ENCODE results near the gene FAM20C.

FAM20C gene

DNA sequence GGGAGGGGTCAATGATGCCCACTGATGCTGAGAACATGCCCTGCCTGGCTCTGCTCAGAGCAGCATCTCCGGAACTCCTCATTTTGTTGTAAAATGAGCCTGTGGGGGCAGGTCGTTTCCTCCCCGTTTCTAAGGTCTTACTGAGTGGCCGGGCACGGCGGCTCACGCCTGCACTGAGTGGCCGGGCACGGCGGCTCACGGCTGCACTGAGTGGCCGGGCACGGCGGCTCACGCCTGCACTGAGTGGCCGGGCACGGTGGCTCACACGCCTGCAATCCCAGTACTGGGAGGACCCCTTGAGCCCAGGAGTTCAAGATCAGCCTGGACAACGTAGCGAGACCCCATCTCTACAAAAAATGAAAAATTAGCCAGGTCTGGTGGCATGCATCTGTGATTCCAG, 58.6 kb downstream of the FAM20C start:
- no peaks in the 10 kb centered on the region for H3K9me3 ChIP-seq (ENCODE audit: control insufficient read depth in 5 of 5, low read length in 5 of 5)
- no peak overlapping the region for H3K27ac ChIP-seq (ENCODE audit: low read depth, low read length)
- peaks cover 0 to 94% (median 64%) of the 10 kb centered on the region in 5 donors for H3K36me3 ChIP-seq (ENCODE audit: control insufficient read depth in 5 of 5, insufficient read depth in 5 of 5, low read length in 5 of 5)
- H3K27me3 ChIP-seq (ENCODE audit: control insufficient read depth in 5 of 5, insufficient read depth in 4 of 5, low read length in 5 of 5) = no peaks in the 10 kb centered on the region
- H3K9ac ChIP-seq (ENCODE audit: low read length in 5 of 5) = no peak overlapping the region
- H3K4me3 ChIP-seq (ENCODE audit: low read depth in 1 of 5, low read length in 5 of 5) = no peak overlapping the region
- H3K4me1 ChIP-seq (ENCODE audit: control insufficient read depth in 5 of 5, insufficient read depth in 5 of 5, low read length in 5 of 5) = no peaks in the 10 kb centered on the region

DNA sequence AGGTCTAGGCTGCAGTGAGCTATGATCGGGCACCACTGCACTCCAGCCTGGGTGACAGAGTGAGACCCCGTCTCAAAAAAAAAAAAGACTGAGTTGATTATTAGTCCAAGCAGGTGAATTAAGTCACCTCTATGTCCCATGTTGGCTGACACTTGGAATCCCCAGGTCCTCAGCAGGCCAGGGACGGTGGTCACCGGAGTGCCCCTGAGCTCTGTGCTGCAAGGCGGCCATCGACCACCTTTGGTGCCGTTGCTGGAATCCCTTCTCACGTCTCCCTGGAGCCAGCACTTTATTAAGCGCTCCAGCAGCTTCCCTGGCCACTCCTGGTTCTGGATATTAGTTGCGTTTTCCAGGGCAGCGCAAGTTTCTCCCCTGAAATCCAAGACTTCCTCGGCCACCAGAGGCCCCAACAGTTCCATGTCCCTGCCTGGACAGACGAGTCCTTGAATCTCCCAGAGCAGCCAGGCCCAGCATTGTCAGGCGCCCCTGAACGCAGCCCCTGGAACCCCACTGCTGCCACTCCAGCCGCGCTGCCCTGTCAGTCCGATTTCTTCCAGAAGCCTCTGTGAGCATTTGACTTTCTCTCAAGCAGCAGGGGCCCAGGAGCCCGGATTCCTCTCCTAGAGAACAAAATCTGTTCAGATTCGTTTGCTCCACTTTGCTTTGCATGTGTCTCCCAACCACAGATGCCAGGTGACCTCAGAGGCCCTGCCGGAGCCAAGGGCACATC, 59.2 kb downstream of the FAM20C start:
- no peaks in the 10 kb centered on the region for H3K4me1 ChIP-seq (ENCODE audit: control insufficient read depth in 5 of 5, insufficient read depth in 5 of 5, low read length in 5 of 5)
- H3K9me3 ChIP-seq (ENCODE audit: control insufficient read depth in 5 of 5, low read length in 5 of 5) = no peaks in the 10 kb centered on the region
- H3K27me3 ChIP-seq (ENCODE audit: control insufficient read depth in 5 of 5, insufficient read depth in 4 of 5, low read length in 5 of 5) = no peaks in the 10 kb centered on the region
- H3K36me3 ChIP-seq (ENCODE audit: control insufficient read depth in 5 of 5, insufficient read depth in 5 of 5, low read length in 5 of 5) = peaks cover 0 to 94% (median 66%) of the 10 kb centered on the region in 5 donors
- no peak overlapping the region for H3K9ac ChIP-seq (ENCODE audit: low read length in 5 of 5)
- no peak overlapping the region for H3K27ac ChIP-seq (ENCODE audit: low read depth, low read length)
- no peak overlapping the region for H3K4me3 ChIP-seq (ENCODE audit: low read depth in 1 of 5, low read length in 5 of 5)

DNA sequence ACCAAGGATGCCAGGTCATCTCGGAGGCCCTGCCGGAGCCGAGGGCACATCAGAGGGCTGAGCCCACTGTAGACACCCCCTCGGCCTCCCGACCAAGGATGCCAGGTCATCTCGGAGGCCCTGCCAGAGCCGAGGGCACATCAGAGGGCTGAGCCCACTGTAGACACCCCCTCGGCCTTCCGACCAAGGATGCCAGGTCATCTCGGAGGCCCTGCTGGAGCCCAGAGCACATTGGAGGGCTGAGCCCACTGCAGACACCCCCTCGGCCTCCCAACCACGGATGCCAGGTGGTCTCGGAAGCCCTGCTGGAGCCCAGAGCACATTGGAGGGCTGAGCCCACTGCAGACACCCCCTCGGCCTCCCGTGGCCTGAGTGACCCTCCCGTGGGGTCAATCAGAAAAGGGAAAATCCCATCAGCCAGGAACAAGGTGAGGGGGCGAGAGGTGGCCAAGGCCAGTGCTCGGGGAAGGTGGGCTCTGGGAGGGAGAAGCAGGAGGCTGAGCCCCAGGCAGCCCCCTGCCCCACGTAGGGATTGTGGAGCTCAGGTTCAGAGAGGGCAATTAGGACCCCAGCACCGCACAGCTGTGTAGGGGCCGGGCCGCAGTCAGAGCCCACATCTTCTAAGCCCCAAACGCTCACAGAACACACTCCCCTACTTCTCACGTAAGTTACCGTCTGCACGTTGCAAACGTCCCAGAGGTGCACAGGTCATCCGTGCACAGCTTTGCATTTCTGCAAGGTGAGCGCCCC, 60.0 kb downstream of the FAM20C start:
- Histone ChIP-seq H3K36me3 (ENCODE audit: control insufficient read depth in 5 of 5, insufficient read depth in 5 of 5, low read length in 5 of 5) (peaks cover 0 to 94% (median 65%) of the 10 kb centered on the region in 5 donors), H3K9ac (ENCODE audit: low read length in 5 of 5) (no peak overlapping the region), H3K27me3 (ENCODE audit: control insufficient read depth in 5 of 5, insufficient read depth in 4 of 5, low read length in 5 of 5) (no peaks in the 10 kb centered on the region), H3K4me3 (ENCODE audit: low read depth in 1 of 5, low read length in 5 of 5) (no peak overlapping the region), H3K27ac (ENCODE audit: low read depth, low read length) (no peak overlapping the region), H3K4me1 (ENCODE audit: control insufficient read depth in 5 of 5, insufficient read depth in 5 of 5, low read length in 5 of 5) (no peaks in the 10 kb centered on the region), H3K9me3 (ENCODE audit: control insufficient read depth in 5 of 5, low read length in 5 of 5) (no peaks in the 10 kb centered on the region)

DNA sequence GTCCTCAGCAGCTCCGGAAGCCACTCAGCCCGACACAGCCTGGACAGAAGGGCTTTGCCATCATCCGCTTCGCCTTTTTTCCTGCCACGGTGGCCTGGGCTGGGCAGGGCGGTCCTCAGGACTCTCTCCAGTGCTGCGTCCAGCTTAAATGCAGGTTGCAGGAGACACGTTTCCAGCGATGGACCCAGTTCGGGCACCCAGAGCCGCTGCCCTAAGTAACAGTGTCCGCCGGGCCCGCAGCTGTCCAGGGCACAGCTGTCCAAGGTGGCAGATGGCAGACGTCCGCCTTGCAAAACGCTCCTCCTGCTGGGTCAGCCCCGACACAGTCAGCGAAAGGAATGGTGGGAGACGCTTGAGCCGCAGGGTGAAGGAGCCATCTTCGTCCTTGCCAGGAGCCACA, 60.6 kb downstream of the FAM20C start:
- Histone ChIP-seq H3K4me3 (ENCODE audit: low read depth in 1 of 5, low read length in 5 of 5) (no peak overlapping the region), H3K27ac (ENCODE audit: low read depth, low read length) (no peak overlapping the region), H3K27me3 (ENCODE audit: control insufficient read depth in 5 of 5, insufficient read depth in 4 of 5, low read length in 5 of 5) (no peaks in the 10 kb centered on the region), H3K9me3 (ENCODE audit: control insufficient read depth in 5 of 5, low read length in 5 of 5) (no peaks in the 10 kb centered on the region), H3K9ac (ENCODE audit: low read length in 5 of 5) (no peak overlapping the region), H3K4me1 (ENCODE audit: control insufficient read depth in 5 of 5, insufficient read depth in 5 of 5, low read length in 5 of 5) (no peaks in the 10 kb centered on the region), H3K36me3 (ENCODE audit: control insufficient read depth in 5 of 5, insufficient read depth in 5 of 5, low read length in 5 of 5) (peaks cover 0 to 94% (median 65%) of the 10 kb centered on the region in 5 donors)

DNA sequence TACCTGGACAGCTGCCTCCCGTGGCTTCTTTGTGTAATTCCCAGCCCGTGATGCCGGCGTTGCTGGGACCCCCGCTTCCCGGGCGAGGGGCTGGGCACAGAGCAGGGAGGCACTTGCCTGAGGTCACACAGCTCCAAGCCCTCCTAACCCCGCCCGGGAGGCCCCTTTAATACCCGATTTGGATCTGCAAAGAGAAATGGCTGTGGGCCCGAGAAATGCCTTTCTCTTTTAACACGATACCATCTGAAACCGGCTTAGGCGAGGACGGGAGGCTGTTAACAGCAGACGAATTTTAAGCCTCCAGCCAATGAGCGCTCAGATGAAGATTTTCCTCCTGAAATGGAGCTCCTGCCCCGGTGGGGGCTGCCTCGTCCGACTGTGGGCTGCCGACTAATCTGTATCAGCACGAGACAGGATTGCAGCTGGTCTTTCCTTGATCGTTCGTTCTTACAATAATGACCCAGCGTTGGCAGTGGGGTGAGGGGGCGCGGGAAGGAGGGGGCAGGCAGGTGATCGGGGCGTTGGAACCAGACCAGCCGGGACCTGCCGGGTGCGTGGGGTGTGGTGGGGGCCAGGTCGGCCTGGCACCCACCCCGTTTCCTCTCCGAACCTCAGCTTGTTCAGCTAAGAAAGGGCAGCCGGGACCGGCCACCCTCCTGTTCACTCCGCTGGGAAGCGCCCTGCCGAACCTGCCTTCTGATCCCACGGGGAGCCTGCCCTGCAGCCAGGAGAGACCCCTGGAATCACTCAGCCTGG, 61.4 kb downstream of the FAM20C start:
- H3K9me3 ChIP-seq (ENCODE audit: control insufficient read depth in 5 of 5, low read length in 5 of 5) = no peaks in the 10 kb centered on the region
- H3K4me1 ChIP-seq (ENCODE audit: control insufficient read depth in 5 of 5, insufficient read depth in 5 of 5, low read length in 5 of 5) = no peaks in the 10 kb centered on the region
- no peaks in the 10 kb centered on the region for H3K27me3 ChIP-seq (ENCODE audit: control insufficient read depth in 5 of 5, insufficient read depth in 4 of 5, low read length in 5 of 5)
- H3K9ac ChIP-seq (ENCODE audit: low read length in 5 of 5) = no peak overlapping the region
- no peak overlapping the region for H3K4me3 ChIP-seq (ENCODE audit: low read depth in 1 of 5, low read length in 5 of 5)
- peaks cover 0 to 93% (median 65%) of the 10 kb centered on the region in 5 donors for H3K36me3 ChIP-seq (ENCODE audit: control insufficient read depth in 5 of 5, insufficient read depth in 5 of 5, low read length in 5 of 5)
- no peak overlapping the region for H3K27ac ChIP-seq (ENCODE audit: low read depth, low read length)

DNA sequence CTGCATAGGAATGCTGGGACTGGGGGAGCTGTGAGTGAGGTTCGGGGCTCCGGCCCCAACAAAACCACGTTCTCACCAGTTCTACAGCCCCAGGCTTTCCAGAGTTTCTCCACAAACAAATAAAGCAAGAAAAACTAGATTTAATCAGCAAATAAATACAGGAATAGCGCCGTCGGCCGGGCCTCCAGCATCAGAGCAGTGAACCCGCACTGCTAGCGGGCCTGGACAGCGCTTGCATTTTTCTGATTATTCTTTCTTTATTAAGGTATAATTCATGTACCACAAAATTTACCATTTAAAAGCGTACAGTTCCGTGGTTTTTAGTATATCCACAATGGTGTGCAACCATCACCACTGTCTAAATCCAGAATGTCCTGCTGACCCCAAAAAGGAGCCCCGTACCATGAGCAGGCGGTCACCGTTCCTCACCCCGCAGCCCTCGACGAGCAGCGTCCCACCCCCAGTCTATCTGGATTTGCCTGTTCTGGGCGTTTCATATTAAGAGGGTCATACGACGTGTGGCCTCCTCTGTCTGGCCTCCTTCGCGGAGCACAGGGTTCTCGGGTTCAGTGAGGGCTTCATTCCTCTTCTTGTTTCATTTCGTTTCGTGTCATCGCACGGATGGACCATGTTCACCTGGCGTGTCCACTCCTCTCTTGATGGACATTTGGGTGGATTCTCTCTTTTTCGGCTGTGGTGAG, 62.1 kb downstream of the FAM20C start:
- no peak overlapping the region for H3K27ac ChIP-seq (ENCODE audit: low read depth, low read length)
- no peak overlapping the region for H3K4me3 ChIP-seq (ENCODE audit: low read depth in 1 of 5, low read length in 5 of 5)
- H3K9ac ChIP-seq (ENCODE audit: low read length in 5 of 5) = no peak overlapping the region
- H3K27me3 ChIP-seq (ENCODE audit: control insufficient read depth in 5 of 5, insufficient read depth in 4 of 5, low read length in 5 of 5) = no peaks in the 10 kb centered on the region
- peaks cover 0 to 93% (median 66%) of the 10 kb centered on the region in 5 donors for H3K36me3 ChIP-seq (ENCODE audit: control insufficient read depth in 5 of 5, insufficient read depth in 5 of 5, low read length in 5 of 5)
- H3K9me3 ChIP-seq (ENCODE audit: control insufficient read depth in 5 of 5, low read length in 5 of 5) = no peaks in the 10 kb centered on the region
- no peaks in the 10 kb centered on the region for H3K4me1 ChIP-seq (ENCODE audit: control insufficient read depth in 5 of 5, insufficient read depth in 5 of 5, low read length in 5 of 5)

DNA sequence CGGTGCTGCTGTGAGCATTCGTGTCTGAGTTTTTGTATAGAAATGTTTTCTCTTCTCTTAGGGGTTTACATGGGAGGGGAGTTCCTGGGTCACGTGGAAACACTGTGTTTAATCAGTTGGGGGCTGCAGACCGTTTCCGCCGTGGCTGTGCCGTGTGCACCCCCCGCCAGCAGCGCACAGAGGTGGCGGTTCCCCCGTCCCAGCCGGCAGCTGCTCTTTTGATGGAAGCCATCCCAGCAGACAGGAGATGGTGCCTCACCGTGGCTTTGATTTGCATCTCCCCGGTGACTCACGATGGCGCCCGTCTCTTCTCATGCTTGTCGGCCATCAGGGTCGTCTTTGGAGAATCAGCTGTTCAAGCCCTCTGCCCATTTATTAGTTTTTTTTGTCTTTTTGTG, 62.7 kb downstream of the FAM20C start:
- no peak overlapping the region for H3K27ac ChIP-seq (ENCODE audit: low read depth, low read length)
- H3K9me3 ChIP-seq (ENCODE audit: control insufficient read depth in 5 of 5, low read length in 5 of 5) = no peaks in the 10 kb centered on the region
- no peak overlapping the region for H3K9ac ChIP-seq (ENCODE audit: low read length in 5 of 5)
- no peaks in the 10 kb centered on the region for H3K27me3 ChIP-seq (ENCODE audit: control insufficient read depth in 5 of 5, insufficient read depth in 4 of 5, low read length in 5 of 5)
- peaks cover 0 to 93% (median 67%) of the 10 kb centered on the region in 5 donors for H3K36me3 ChIP-seq (ENCODE audit: control insufficient read depth in 5 of 5, insufficient read depth in 5 of 5, low read length in 5 of 5)
- H3K4me1 ChIP-seq (ENCODE audit: control insufficient read depth in 5 of 5, insufficient read depth in 5 of 5, low read length in 5 of 5) = no peaks in the 10 kb centered on the region
- H3K4me3 ChIP-seq (ENCODE audit: low read depth in 1 of 5, low read length in 5 of 5) = no peak overlapping the region

DNA sequence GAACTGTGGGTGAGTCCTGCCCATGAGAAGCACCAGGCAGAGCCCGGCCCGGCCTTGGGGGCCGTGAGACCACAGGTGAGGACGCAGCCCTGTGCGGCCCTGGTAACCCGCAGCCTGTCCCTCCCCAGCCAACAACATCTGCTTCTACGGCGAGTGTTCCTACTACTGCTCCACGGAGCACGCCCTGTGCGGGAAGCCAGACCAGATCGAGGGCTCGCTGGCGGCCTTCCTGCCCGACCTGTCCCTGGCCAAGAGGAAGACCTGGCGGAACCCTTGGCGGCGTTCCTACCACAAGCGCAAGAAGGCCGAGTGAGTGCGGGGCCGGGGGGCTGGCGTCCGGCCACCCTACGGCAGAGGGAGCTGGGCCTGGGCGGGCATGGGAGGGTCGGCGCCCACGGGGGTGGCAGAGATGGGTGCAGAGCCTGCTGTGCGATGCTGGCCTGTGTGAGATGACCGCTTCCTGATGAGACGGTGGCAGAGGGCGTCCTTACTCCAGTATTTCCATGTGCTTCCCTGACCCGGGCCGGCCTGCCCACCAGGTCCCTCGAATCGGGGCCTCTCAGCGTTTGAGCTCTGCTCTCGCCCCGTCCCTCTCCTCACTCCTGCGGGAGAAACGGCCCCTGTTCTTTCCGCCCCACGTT, 63.5 kb downstream of the FAM20C start:
- Histone ChIP-seq H3K27ac (ENCODE audit: low read depth, low read length) (no peak overlapping the region), H3K9me3 (ENCODE audit: control insufficient read depth in 5 of 5, low read length in 5 of 5) (no peaks in the 10 kb centered on the region), H3K4me1 (ENCODE audit: control insufficient read depth in 5 of 5, insufficient read depth in 5 of 5, low read length in 5 of 5) (no peaks in the 10 kb centered on the region), H3K4me3 (ENCODE audit: low read depth in 1 of 5, low read length in 5 of 5) (no peak overlapping the region), H3K36me3 (ENCODE audit: control insufficient read depth in 5 of 5, insufficient read depth in 5 of 5, low read length in 5 of 5) (peaks cover 0 to 93% (median 66%) of the 10 kb centered on the region in 5 donors), H3K9ac (ENCODE audit: low read length in 5 of 5) (no peak overlapping the region), H3K27me3 (ENCODE audit: control insufficient read depth in 5 of 5, insufficient read depth in 4 of 5, low read length in 5 of 5) (no peaks in the 10 kb centered on the region)

DNA sequence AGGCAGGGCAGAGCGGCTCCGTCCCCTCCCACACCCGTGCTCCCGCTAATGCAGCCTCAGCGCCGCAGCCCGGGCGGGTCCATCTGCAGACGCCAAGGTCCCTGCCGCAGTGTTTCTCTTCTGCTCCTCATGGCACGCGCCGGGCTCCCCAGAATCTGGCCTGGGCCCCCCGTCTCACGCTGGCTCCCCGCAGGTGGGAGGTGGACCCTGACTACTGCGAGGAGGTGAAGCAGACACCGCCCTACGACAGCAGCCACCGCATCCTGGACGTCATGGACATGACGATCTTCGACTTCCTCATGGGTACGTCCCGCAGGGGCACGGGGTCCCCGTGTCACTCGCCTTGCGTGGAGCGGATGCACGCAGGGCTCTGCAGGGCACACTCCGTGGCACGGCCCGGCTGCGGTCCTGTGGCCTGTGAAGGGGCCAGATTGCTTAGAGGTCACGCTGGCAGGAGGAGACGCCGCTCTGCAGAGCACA, 64.1 kb downstream of the FAM20C start:
- Histone ChIP-seq H3K4me1 (ENCODE audit: control insufficient read depth in 5 of 5, insufficient read depth in 5 of 5, low read length in 5 of 5) (no peaks in the 10 kb centered on the region), H3K9me3 (ENCODE audit: control insufficient read depth in 5 of 5, low read length in 5 of 5) (no peaks in the 10 kb centered on the region), H3K27ac (ENCODE audit: low read depth, low read length) (no peak overlapping the region), H3K9ac (ENCODE audit: low read length in 5 of 5) (no peak overlapping the region), H3K4me3 (ENCODE audit: low read depth in 1 of 5, low read length in 5 of 5) (no peak overlapping the region), H3K36me3 (ENCODE audit: control insufficient read depth in 5 of 5, insufficient read depth in 5 of 5, low read length in 5 of 5) (peaks cover 0 to 93% (median 66%) of the 10 kb centered on the region in 5 donors), H3K27me3 (ENCODE audit: control insufficient read depth in 5 of 5, insufficient read depth in 4 of 5, low read length in 5 of 5) (no peaks in the 10 kb centered on the region)
